WERI-Rb-1 (cell line): Measurements from ENCODE around the gene SCYGR5.

Source experiments
- DNase-seq: peaks from one replicate; pipeline ENCODE4 v3.0.0-alpha.2; 2020
- H3K27ac ChIP-seq: fragments of 250-450 bp; sonication (Bioruptor Pico); 2 replicates; pipeline ENCODE4 v1.5.1; 2020; ENCODE audit warnings: mild to moderate bottlenecking, moderate library complexity
- H3K27me3 ChIP-seq: fragments of 250-450 bp; sonication (Bioruptor Pico); 2 replicates; pipeline ENCODE4 v1.5.1; 2021; ENCODE audit warnings: mild to moderate bottlenecking, low read depth, moderate library complexity; ENCODE audit not compliant: insufficient read depth, severe bottlenecking
- H3K36me3 ChIP-seq: fragments of 250-450 bp; sonication (Bioruptor Pico); 2 replicates; pipeline ENCODE4 v1.5.1; 2020; ENCODE audit warnings: mild to moderate bottlenecking, moderate library complexity
- H3K4me3 ChIP-seq: 2 replicates; pipeline ENCODE4 v1.5.1; 2011; ENCODE audit warnings: low read depth, mild to moderate bottlenecking, control low read depth, low read length
- H3K9me3 ChIP-seq: fragments of 250-450 bp; sonication (Bioruptor Pico); 2 replicates; pipeline ENCODE4 v1.5.1; 2021; ENCODE audit warnings: mild to moderate bottlenecking, moderate library complexity; ENCODE audit not compliant: severe bottlenecking
- TF ChIP-seq, protein P1 (sequence below): IDR thresholded peaks from 2 replicates; pipeline ENCODE4 v1.5.1; 2011; ENCODE audit warnings: low read depth, mild to moderate bottlenecking, control low read depth, inconsistent platforms, low read length

SCYGR5 gene

DNA sequence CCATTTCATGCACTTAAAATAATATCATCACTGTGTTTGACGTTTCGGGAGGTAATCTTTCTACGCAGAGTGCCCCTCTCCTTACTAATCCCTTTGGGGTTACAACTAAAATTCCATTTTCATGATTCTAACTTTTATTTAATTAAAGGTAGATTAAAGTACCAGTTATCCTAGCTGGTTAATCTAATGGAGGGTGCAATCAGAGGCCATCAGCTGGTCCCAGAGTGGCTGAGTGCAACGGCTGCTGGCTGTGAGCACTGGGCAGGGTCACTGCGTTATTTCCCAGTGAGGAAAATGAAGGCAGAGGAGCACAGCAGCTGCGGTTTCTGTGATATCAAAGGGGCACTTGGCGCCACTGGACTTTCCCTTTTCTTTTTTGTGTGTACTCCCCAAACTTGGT lies 37.2 kb upstream of the SCYGR5 start:
- TF ChIP-seq, protein P1, sequence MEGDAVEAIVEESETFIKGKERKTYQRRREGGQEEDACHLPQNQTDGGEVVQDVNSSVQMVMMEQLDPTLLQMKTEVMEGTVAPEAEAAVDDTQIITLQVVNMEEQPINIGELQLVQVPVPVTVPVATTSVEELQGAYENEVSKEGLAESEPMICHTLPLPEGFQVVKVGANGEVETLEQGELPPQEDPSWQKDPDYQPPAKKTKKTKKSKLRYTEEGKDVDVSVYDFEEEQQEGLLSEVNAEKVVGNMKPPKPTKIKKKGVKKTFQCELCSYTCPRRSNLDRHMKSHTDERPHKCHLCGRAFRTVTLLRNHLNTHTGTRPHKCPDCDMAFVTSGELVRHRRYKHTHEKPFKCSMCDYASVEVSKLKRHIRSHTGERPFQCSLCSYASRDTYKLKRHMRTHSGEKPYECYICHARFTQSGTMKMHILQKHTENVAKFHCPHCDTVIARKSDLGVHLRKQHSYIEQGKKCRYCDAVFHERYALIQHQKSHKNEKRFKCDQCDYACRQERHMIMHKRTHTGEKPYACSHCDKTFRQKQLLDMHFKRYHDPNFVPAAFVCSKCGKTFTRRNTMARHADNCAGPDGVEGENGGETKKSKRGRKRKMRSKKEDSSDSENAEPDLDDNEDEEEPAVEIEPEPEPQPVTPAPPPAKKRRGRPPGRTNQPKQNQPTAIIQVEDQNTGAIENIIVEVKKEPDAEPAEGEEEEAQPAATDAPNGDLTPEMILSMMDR, result no peak
- Histone ChIP-seq H3K9me3 (no peaks in the 10 kb centered on the region), H3K27ac (no peak overlapping the region), H3K27me3 (peaks cover 3% of the 10 kb centered on the region), H3K4me3 (no peak overlapping the region), H3K36me3 (no peaks in the 10 kb centered on the region)
- no peak for DNase-seq

DNA sequence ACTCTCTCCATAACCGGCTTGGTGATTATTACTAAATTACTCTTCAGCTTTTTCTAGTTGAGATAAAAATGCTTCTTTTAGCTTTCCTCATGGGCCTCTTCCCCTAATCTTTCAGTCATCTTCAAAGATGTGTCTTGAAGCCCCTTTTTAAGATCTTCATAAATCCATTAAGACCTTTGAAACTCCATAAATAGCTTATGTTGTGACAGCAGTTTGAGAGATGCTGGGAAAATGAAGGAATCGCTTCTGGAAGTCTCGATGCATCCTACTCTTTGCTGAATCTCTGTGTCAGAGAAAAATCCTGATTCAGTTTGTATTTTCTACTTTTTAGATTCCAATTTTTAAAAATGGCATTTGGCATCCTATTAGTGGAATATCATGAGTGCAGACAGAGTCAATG lies 36.3 kb upstream of the SCYGR5 start:
- TF ChIP-seq, protein P1, result no peak
- DNase-seq, result no peak
- Histone ChIP-seq H3K27me3 (peaks cover 3% of the 10 kb centered on the region), H3K27ac (no peak overlapping the region), H3K4me3 (no peak overlapping the region), H3K36me3 (no peaks in the 10 kb centered on the region), H3K9me3 (no peaks in the 10 kb centered on the region)

DNA sequence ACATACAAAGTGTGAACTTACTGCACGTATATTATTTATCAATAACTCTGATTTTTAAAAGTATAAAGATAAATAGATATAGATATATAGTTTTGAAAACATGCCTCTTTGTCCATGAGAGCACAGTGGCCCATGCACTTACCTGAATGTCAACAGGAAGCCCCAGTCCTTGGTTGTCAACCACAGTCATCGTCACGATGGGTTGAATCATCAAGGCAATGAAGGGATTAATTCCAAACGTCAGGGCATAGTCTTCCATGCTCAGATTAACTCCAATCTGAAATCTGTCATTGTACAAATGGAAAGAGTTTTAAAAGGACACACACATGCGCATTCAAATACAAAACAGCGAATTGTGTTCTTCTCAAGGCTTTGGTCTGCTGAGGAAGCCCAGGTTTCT lies 33.8 kb upstream of the SCYGR5 start:
- Histone ChIP-seq H3K36me3 (no peaks in the 10 kb centered on the region), H3K27me3 (peaks cover 3% of the 10 kb centered on the region), H3K27ac (no peak overlapping the region), H3K4me3 (no peak overlapping the region), H3K9me3 (no peaks in the 10 kb centered on the region)
- DNase-seq, result no peak
- TF ChIP-seq, protein P1, result no peak

DNA sequence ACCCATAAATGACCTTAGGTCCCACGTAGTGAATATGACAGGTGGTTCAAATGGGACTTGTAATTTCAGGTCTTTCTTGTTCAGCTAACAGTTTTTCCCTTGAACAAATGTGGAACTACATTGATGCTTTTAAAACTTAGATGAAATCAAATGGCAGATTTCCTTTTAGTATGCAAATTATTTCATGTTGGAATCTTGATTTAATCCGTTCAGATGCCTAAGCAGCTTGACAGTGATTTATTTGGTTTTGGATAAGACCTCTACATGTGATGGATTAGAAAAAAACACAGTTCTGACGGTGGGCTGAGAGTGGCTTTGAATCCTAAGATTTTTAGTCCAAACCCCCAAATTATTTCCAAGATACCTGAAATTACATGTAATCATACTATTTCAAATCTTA lies 32.4 kb upstream of the SCYGR5 start:
- TF ChIP-seq, protein P1, result no peak
- no peak for DNase-seq

DNA sequence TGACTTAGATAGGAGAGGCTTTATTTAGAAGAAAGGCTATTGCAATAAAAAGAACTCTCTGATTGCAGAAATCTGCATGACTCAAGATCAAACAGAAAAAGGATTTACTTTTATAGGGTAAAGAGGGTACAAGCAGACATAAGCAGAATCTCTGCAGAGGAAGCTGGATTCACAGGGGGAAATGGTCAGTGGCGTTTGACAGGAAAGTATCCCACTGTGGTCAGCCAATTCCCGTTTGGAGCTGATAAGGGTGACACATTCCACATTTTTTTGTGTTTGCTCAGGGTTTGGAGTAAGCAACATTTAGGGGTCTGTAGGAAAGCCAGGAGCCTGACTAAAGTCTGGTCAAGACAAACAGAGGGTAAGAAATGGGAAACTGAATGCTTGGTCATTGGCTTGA lies 23.9 kb upstream of the SCYGR5 start:
- TF ChIP-seq, protein P1, result no peak
- Histone ChIP-seq H3K4me3 (no peak overlapping the region), H3K36me3 (no peaks in the 10 kb centered on the region), H3K27ac (no peak overlapping the region), H3K9me3 (no peaks in the 10 kb centered on the region), H3K27me3 (no peaks in the 10 kb centered on the region)
- no peak for DNase-seq

More for the DNA sequence above, 32.4 kb upstream of the SCYGR5 start:
- no peaks in the 10 kb centered on the region for H3K36me3 ChIP-seq
- peaks cover 2% of the 10 kb centered on the region for H3K27me3 ChIP-seq
- no peak overlapping the region for H3K4me3 ChIP-seq
- no peaks in the 10 kb centered on the region for H3K9me3 ChIP-seq
- no peak overlapping the region for H3K27ac ChIP-seq

DNA sequence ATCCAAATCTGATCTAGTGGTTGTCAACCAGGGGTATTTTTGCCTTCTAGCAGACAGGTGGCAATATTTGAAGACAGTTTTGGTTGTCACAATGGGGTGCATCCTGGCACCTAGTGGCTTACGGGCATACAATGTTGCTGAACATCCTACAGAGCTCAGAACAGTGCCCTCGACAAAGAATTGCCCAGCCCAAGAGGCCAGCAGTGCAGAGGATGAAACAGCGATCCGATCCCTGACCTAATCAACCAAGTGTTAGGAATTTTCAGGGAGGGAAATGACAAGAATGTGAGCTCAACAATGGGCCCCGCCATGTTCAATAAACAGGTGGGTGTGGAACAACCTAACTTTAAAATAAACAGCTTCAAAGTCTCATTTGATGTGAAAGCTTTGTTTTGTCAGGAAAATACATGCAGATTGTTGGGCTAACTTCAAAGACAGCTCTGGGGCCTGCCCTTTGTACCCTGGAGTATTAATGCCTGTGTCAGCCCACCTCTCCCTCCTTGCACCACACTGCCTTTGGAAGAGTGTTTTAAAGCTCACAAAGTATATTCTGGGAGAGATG lies 22.5 kb upstream of the SCYGR5 start:
- no peaks in the 10 kb centered on the region for H3K36me3 ChIP-seq
- TF ChIP-seq, protein P1, result no peak
- H3K27me3 ChIP-seq, result no peaks in the 10 kb centered on the region
- no peaks in the 10 kb centered on the region for H3K9me3 ChIP-seq
- DNase-seq, result no peak
- no peak overlapping the region for H3K27ac ChIP-seq
- H3K4me3 ChIP-seq, result no peak overlapping the region
